ENCODE results near the gene RAB40B. TPM values are rescaled to one million over a fixed set of nuclear protein-coding genes. Genes with fewer than 3 reads are reported as not detected.

RAB40B gene
- total RNA-seq, 6 experiments from 2014 or later = 3.7 to 12.5 (median 9.3) TPM

GRCh38 chr17:82658331-82658730 lies 40.2 kb downstream of the RAB40B start:
- Histone ChIP-seq H3K4me3 (no peak overlapping the region), H3K9me3 (no peaks in the 10 kb centered on the region), H3K4me1 (peaks cover 0 to 10% (median 0%) of the 10 kb centered on the region in 4 donors), H3K36me3 (no peaks in the 10 kb centered on the region), H3K27ac (no peak overlapping the region), H3K27me3 (no peaks in the 10 kb centered on the region)
- no peak for TF ChIP-seq POLR2A (IDR thresholded peaks at IDR 0.05)
- TF ChIP-seq, protein P1, sequence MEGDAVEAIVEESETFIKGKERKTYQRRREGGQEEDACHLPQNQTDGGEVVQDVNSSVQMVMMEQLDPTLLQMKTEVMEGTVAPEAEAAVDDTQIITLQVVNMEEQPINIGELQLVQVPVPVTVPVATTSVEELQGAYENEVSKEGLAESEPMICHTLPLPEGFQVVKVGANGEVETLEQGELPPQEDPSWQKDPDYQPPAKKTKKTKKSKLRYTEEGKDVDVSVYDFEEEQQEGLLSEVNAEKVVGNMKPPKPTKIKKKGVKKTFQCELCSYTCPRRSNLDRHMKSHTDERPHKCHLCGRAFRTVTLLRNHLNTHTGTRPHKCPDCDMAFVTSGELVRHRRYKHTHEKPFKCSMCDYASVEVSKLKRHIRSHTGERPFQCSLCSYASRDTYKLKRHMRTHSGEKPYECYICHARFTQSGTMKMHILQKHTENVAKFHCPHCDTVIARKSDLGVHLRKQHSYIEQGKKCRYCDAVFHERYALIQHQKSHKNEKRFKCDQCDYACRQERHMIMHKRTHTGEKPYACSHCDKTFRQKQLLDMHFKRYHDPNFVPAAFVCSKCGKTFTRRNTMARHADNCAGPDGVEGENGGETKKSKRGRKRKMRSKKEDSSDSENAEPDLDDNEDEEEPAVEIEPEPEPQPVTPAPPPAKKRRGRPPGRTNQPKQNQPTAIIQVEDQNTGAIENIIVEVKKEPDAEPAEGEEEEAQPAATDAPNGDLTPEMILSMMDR (IDR thresholded peaks at IDR 0.05) = no peak
- intact Hi-C loops (cut with DNase I) = no loop called here
- ATAC-seq (no peak), DNase-seq (peak in 1 of 3 donors; percentile 39)
- 90% methylated on average over 9 of the region's 23 CpGs for WGBS (ENCODE audit: insufficient coverage, low coverage, low lambda C conversion rate, missing lambda C conversion rate)

DNA sequence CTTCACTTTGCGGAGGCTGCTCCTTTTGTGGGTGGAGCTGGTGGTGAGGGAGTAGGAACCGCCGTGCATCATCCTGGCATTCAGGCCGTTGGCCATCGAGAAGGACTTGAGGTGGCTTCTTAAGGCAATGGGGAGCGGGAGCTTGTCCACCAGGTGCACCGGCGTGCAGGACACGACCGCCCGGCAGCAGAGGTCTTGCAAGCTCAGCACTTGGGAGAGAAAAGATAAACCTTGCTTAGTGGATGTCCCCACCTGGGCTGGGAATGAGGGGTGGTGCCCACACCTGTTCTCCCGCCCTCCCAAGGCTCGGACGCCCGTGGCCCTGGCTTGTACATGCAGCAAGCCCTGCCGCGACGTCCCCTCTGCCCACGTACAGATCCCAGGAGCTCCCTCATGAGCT lies 40.6 kb downstream of the RAB40B start:
- Histone ChIP-seq H3K27me3 (no peaks in the 10 kb centered on the region), H3K4me1 (peaks cover 0 to 10% (median 0%) of the 10 kb centered on the region in 4 donors), H3K9me3 (no peaks in the 10 kb centered on the region), H3K27ac (no peak overlapping the region), H3K4me3 (no peak overlapping the region), H3K36me3 (no peaks in the 10 kb centered on the region)
- WGBS (ENCODE audit: insufficient coverage, low coverage, low lambda C conversion rate, missing lambda C conversion rate) = 91% methylated on average over 10 of the region's 19 CpGs
- no peak for ATAC-seq
- intact Hi-C loops (cut with DNase I) = no loop called here
- no peak for TF ChIP-seq POLR2A (IDR thresholded peaks at IDR 0.05)
- TF ChIP-seq, protein P1 (IDR thresholded peaks at IDR 0.05) = no peak
- peak in 1 of 3 donors; percentile 40 for DNase-seq

DNA sequence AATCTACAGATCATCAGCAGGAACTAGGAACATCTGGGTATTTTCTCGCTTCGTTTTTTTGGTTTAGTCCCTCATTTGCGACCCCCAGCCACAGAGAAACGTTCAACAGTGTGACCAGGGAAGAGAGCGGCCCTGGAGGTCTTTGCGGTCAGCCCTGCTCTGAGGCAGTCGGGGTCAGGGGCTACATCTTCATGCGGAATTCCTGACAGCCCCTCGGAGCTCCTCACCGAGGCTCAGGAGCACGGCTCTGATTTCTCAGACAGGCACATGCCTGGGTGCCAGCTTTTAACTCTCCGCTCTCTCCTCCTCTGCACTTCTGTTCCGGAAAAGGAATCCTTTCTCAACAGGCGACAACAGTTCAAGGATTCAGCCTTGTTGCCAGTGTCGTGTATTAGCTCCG lies 42.2 kb downstream of the RAB40B start:
- DNase-seq (peak in 1 of 3 donors; percentile 29), ATAC-seq (no peak)
- H3K4me3 ChIP-seq = no peak overlapping the region
- H3K36me3 ChIP-seq = no peaks in the 10 kb centered on the region
- no peak overlapping the region for H3K27ac ChIP-seq
- no peak for TF ChIP-seq POLR2A (IDR thresholded peaks at IDR 0.05)
- TF ChIP-seq, protein P1 (IDR thresholded peaks at IDR 0.05) = no peak
- H3K9me3 ChIP-seq = no peaks in the 10 kb centered on the region
- intact Hi-C loops (cut with DNase I) = no loop called here
- peaks cover 0 to 10% (median 0%) of the 10 kb centered on the region in 4 donors for H3K4me1 ChIP-seq
- H3K27me3 ChIP-seq = no peaks in the 10 kb centered on the region
- WGBS (ENCODE audit: insufficient coverage, low coverage, low lambda C conversion rate, missing lambda C conversion rate) = 95% methylated on average over 4 of the region's 16 CpGs

DNA sequence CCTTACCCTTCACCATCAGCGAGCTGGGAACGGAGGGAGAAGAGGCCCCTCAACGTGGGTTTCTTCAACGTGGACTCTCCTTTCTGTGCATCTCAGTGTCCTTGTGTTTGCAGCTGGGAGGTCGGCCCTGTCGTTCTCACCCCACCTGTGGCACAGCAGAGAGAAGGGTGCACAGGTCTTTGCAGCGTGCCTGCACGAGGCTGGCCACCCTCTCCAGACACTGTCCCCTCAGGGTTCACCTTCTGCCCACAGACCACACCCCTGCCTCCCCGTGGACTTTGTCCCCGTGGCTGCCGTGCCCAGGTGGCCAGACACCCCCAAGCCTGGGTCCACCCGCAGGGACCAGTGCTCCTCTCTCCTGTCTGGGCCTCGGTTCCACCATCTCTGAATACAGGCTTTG lies 43.0 kb downstream of the RAB40B start:
- Histone ChIP-seq H3K9me3 (no peaks in the 10 kb centered on the region), H3K36me3 (no peaks in the 10 kb centered on the region), H3K27me3 (no peaks in the 10 kb centered on the region), H3K27ac (no peak overlapping the region), H3K4me3 (no peak overlapping the region), H3K4me1 (peaks cover 0 to 10% (median 0%) of the 10 kb centered on the region in 4 donors)
- 29% methylated on average over 10 of the region's 13 CpGs for WGBS (ENCODE audit: insufficient coverage, low coverage, low lambda C conversion rate, missing lambda C conversion rate)
- peak in 2 of 4 donors; percentile 23 to 31 for ATAC-seq
- peak in 1 of 3 donors; percentile 53 for DNase-seq
- intact Hi-C loops (cut with DNase I) = no loop called here
- TF ChIP-seq, protein P1 (IDR thresholded peaks at IDR 0.05) = no peak
- TF ChIP-seq POLR2A (IDR thresholded peaks at IDR 0.05) = no peak

Measured in right lobe of liver (tissue), 6 donors.